HEK293 (cell line): ENCODE measurements around the gene CACNA1C.

Source experiments
- CTCF ChIA-PET: fragments of 350-600 bp; formaldehyde crosslinking; extraction: SDS; loops from one replicate; lab custom pipeline; 2021; ENCODE audit warnings: antibody characterized with exemption; lab: Yijun Ruan, JAX
- POLR2A ChIA-PET: fragments of 300-600 bp; formaldehyde crosslinking; extraction: SDS; loops from one replicate; lab custom pipeline; 2020; ENCODE audit warnings: antibody characterized with exemption, inconsistent platforms; lab: Yijun Ruan, JAX
- H3K27ac ChIP-seq: fragments of 200-500 bp; sonication (Bioruptor generic); 2 replicates; pipeline ENCODE4 v1.5.1; 2014; ENCODE audit warnings: low read depth, low read length, control low read depth, inconsistent platforms; ENCODE audit errors: extremely low read depth
- H3K36me3 ChIP-seq, 2 experiments: fragments of 200-500 bp in 1 of 2; sonication (Bioruptor generic) in 1 of 2; 1 replicate in 1 of 2; 2 replicates in 1 of 2; pipeline ENCODE4 v1.5.1; 2014 to 2017; ENCODE audit warnings: inconsistent platforms in 2 of 2, low read length in 2 of 2; ENCODE audit not compliant: control insufficient read depth in 2 of 2, insufficient read depth in 1 of 2
- H3K4me1 ChIP-seq: fragments of 200-500 bp; sonication (Bioruptor generic); 2 replicates; pipeline ENCODE4 v1.5.1; 2014; ENCODE audit warnings: mild to moderate bottlenecking, low read length, inconsistent platforms; ENCODE audit not compliant: control insufficient read depth, insufficient read depth
- H3K4me3 ChIP-seq: 2 replicates; pipeline ENCODE4 v1.5.1; 2011; ENCODE audit warnings: low read depth, mild to moderate bottlenecking, control low read depth, low read length, moderate library complexity
- H3K9me3 ChIP-seq: fragments of 200-500 bp; sonication (Bioruptor generic); 2 replicates; pipeline ENCODE4 v1.5.1; 2014; ENCODE audit warnings: low read depth, low read length, inconsistent platforms; ENCODE audit not compliant: control insufficient read depth, insufficient read depth
- GLIS1 ChIP-seq: fragments of 450-650 bp; formaldehyde crosslinking; IDR thresholded peaks from 2 replicates; pipeline ENCODE4 v1.5.1; 2016; ENCODE audit warnings: missing biosample characterization, missing genetic modification characterization
- HOXD13 ChIP-seq: sonication (generic); formaldehyde crosslinking; IDR thresholded peaks from 2 replicates; pipeline ENCODE4 v1.8.0; 2022; ENCODE audit warnings: missing genetic modification reagents, borderline replicate concordance
- KLF17 ChIP-seq: fragments of 450-650 bp; formaldehyde crosslinking; IDR thresholded peaks from 2 replicates; pipeline ENCODE4 v1.5.1; 2016; ENCODE audit warnings: missing biosample characterization, missing genetic modification characterization
- KLF8 ChIP-seq: fragments of 450-650 bp; formaldehyde crosslinking; IDR thresholded peaks from 2 replicates; pipeline ENCODE4 v1.5.1; 2016; ENCODE audit warnings: missing biosample characterization, missing genetic modification characterization
- KLF9 ChIP-seq: fragments of 450-650 bp; formaldehyde crosslinking; IDR thresholded peaks from 2 replicates; pipeline ENCODE4 v1.5.1; 2016; ENCODE audit warnings: missing biosample characterization, missing genetic modification characterization, low read depth
- SETDB1 ChIP-seq: IDR thresholded peaks from one replicate; pipeline ENCODE4 v1.6.1; 2017; ENCODE audit warnings: mild to moderate bottlenecking, low read length, moderate library complexity, mixed read lengths; ENCODE audit not compliant: insufficient read length
- SP7 ChIP-seq: fragments of 450-650 bp; formaldehyde crosslinking; IDR thresholded peaks from 2 replicates; pipeline ENCODE4 v1.5.1; 2016; ENCODE audit warnings: missing biosample characterization, missing genetic modification characterization
- ZBTB7A ChIP-seq: fragments of 450-650 bp; formaldehyde crosslinking; IDR thresholded peaks from 2 replicates; pipeline ENCODE4 v1.5.1; 2016; ENCODE audit warnings: low read depth, missing biosample characterization, missing genetic modification characterization
- ZNF157 ChIP-seq: fragments of 450-650 bp; formaldehyde crosslinking; IDR thresholded peaks from 2 replicates; pipeline ENCODE4 v1.5.1; 2016; ENCODE audit warnings: missing biosample characterization, missing genetic modification characterization
- ZNF311 ChIP-seq: fragments of 450-650 bp; formaldehyde crosslinking; IDR thresholded peaks from 2 replicates; pipeline ENCODE4 v1.5.1; 2017; ENCODE audit warnings: missing biosample characterization, missing genetic modification characterization, borderline replicate concordance
- ZNF366 ChIP-seq: fragments of 450-650 bp; formaldehyde crosslinking; conservative IDR thresholded peaks from 2 replicates; pipeline ENCODE4 v1.5.1; 2016; ENCODE audit warnings: missing biosample characterization, missing genetic modification characterization
- ZNF521 ChIP-seq: fragments of 450-650 bp; formaldehyde crosslinking; IDR thresholded peaks from 2 replicates; pipeline ENCODE4 v1.5.1; 2017; ENCODE audit warnings: missing biosample characterization, mild to moderate bottlenecking, missing genetic modification characterization
- ZNF529 ChIP-seq: fragments of 450-650 bp; formaldehyde crosslinking; IDR thresholded peaks from 2 replicates; pipeline ENCODE4 v1.5.1; 2017; ENCODE audit warnings: missing genetic modification characterization, missing biosample characterization; ENCODE audit not compliant: insufficient replicate concordance
- ZNF544 ChIP-seq: fragments of 450-650 bp; formaldehyde crosslinking; IDR thresholded peaks from 2 replicates; pipeline ENCODE4 v1.5.0; 2017; ENCODE audit warnings: missing biosample characterization, missing genetic modification characterization
- ZNF585B ChIP-seq: fragments of 450-650 bp; formaldehyde crosslinking; IDR thresholded peaks from 2 replicates; pipeline ENCODE4 v1.5.1; 2016; ENCODE audit warnings: missing biosample characterization, missing genetic modification characterization
- ZNF660 ChIP-seq: fragments of 450-650 bp; IDR thresholded peaks from 2 replicates; pipeline ENCODE4 v1.5.1; 2018; ENCODE audit warnings: missing biosample characterization, mild to moderate bottlenecking, missing genetic modification characterization
- ZNF670 ChIP-seq: fragments of 450-650 bp; formaldehyde crosslinking; IDR thresholded peaks from 2 replicates; pipeline ENCODE4 v1.5.1; 2016; ENCODE audit warnings: missing biosample characterization, missing genetic modification characterization, low read depth
- ZSCAN30 ChIP-seq: fragments of 450-650 bp; IDR thresholded peaks from 2 replicates; pipeline ENCODE4 v1.5.1; 2018; ENCODE audit warnings: missing biosample characterization, mild to moderate bottlenecking, missing genetic modification characterization, moderate library complexity
- TF ChIP-seq, protein P1 (sequence below): fragments of 450-650 bp; formaldehyde crosslinking; IDR thresholded peaks from 2 replicates; pipeline ENCODE4 v1.5.1; 2016; ENCODE audit warnings: missing biosample characterization, missing genetic modification characterization
- TF ChIP-seq, protein P2 (sequence below): fragments of 450-650 bp; formaldehyde crosslinking; IDR thresholded peaks from 2 replicates; pipeline ENCODE4 v1.5.1; 2016; ENCODE audit warnings: missing biosample characterization, missing genetic modification characterization
- TF ChIP-seq, protein P3 (sequence below): fragments of 450-650 bp; formaldehyde crosslinking; IDR thresholded peaks from 2 replicates; pipeline ENCODE4 v1.5.1; 2016; ENCODE audit warnings: missing biosample characterization, missing genetic modification characterization
- TF ChIP-seq, protein P4 (sequence below): fragments of 450-650 bp; formaldehyde crosslinking; IDR thresholded peaks from 2 replicates; pipeline ENCODE4 v1.5.1; 2016; ENCODE audit warnings: missing biosample characterization, missing genetic modification characterization
- TF ChIP-seq, protein P5 (sequence below): fragments of 450-650 bp; formaldehyde crosslinking; IDR thresholded peaks from 2 replicates; pipeline ENCODE4 v1.5.1; 2016; ENCODE audit warnings: missing biosample characterization, missing genetic modification characterization
- TF ChIP-seq, protein P6 (sequence below): fragments of 450-650 bp; formaldehyde crosslinking; IDR thresholded peaks from 2 replicates; pipeline ENCODE4 v1.5.1; 2016; ENCODE audit warnings: missing biosample characterization, missing genetic modification characterization

The CACNA1C gene

DNA sequence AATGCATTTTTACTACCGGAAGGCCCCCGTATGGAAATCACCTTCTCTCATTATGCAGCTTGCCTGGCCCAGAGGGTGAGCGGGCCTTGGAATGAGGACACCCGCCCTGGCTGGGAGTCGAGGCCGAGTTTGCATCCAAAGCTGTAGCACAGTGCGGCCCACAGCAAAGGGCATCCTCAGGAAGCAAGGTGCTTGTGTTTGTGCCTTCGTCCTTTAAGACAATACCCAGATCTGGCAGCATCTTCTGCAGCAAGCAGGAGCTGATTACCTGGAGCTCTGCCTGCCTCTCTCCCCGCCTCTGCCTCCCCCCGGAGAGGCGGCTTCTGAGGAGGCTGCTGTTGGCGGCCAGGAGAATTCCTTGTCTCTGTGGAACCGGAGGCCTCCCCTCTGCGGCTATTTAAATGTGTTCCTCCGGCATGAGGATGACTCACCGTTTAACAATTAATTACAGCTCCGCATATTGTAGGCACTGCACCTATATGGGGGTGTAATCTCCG is 145.3 kb downstream of the CACNA1C start:
- ChIA-PET CTCF (interaction anchor here (0.7 kb wide), 1 partner anchor 11 kb away, joined by 3 read pairs; no protein-coding TSS in a partner anchor), POLR2A (interaction anchor here (0.6 kb wide), 1 partner anchor 39 kb away, joined by 3 read pairs; no protein-coding TSS in a partner anchor)
- Histone ChIP-seq H3K27ac (no peak overlapping the region), H3K9me3 (no peaks in the 10 kb centered on the region), H3K36me3 (no peaks in the 10 kb centered on the region), H3K4me1 (no peaks in the 10 kb centered on the region), H3K4me3 (no peak overlapping the region)
- TF ChIP-seq KLF9 (tag by site-specific recombination), result 0 out of 2 replicates have a peak, but pooled peaks have one; percentile 19
- TF ChIP-seq ZNF529 (tag by site-specific recombination), result no peak
- TF ChIP-seq, protein P1, sequence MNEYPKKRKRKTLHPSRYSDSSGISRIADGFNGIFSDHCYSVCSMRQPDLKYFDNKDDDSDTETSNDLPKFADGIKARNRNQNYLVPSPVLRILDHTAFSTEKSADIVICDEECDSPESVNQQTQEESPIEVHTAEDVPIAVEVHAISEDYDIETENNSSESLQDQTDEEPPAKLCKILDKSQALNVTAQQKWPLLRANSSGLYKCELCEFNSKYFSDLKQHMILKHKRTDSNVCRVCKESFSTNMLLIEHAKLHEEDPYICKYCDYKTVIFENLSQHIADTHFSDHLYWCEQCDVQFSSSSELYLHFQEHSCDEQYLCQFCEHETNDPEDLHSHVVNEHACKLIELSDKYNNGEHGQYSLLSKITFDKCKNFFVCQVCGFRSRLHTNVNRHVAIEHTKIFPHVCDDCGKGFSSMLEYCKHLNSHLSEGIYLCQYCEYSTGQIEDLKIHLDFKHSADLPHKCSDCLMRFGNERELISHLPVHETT (tag by site-specific recombination), result no peak
- no peak for TF ChIP-seq ZNF670 (tag by site-specific recombination)
- TF ChIP-seq SP7 (tag by site-specific recombination), result peak; percentile 84
- TF ChIP-seq ZNF366 (tag by site-specific recombination), result 0 out of 2 replicates have a peak, but pooled peaks have one; percentile 28
- TF ChIP-seq ZBTB7A (tag by site-specific recombination), result no peak
- TF ChIP-seq, protein P2, sequence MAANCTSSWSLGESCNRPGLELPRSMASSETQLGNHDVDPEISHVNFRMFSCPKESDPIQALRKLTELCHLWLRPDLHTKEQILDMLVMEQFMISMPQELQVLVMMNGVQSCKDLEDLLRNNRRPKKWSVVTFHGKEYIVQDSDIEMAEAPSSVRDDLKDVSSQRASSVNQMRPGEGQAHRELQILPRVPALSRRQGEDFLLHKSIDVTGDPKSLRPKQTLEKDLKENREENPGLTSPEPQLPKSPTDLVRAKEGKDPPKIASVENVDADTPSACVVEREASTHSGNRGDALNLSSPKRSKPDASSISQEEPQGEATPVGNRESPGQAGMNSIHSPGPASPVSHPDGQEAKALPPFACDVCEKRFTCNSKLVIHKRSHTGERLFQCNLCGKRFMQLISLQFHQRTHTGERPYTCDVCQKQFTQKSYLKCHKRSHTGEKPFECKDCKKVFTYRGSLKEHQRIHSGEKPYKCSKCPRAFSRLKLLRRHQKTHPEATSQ, result no peak
- TF ChIP-seq HOXD13 (CRISPR knock-in tag), result no peak
- peak; percentile 98 for TF ChIP-seq ZNF660 (tag by site-specific recombination)
- TF ChIP-seq ZNF521 (tag by site-specific recombination), result no peak
- peak; percentile 42; the same call in 1 of the 2 replicates for TF ChIP-seq GLIS1
- TF ChIP-seq ZNF544 (tag by site-specific recombination), result no peak
- TF ChIP-seq, protein P3, sequence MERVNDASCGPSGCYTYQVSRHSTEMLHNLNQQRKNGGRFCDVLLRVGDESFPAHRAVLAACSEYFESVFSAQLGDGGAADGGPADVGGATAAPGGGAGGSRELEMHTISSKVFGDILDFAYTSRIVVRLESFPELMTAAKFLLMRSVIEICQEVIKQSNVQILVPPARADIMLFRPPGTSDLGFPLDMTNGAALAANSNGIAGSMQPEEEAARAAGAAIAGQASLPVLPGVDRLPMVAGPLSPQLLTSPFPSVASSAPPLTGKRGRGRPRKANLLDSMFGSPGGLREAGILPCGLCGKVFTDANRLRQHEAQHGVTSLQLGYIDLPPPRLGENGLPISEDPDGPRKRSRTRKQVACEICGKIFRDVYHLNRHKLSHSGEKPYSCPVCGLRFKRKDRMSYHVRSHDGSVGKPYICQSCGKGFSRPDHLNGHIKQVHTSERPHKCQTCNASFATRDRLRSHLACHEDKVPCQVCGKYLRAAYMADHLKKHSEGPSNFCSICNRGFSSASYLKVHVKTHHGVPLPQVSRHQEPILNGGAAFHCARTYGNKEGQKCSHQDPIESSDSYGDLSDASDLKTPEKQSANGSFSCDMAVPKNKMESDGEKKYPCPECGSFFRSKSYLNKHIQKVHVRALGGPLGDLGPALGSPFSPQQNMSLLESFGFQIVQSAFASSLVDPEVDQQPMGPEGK, result peak; percentile 21; the same call in 1 of the 2 replicates
- TF ChIP-seq, protein P4, sequence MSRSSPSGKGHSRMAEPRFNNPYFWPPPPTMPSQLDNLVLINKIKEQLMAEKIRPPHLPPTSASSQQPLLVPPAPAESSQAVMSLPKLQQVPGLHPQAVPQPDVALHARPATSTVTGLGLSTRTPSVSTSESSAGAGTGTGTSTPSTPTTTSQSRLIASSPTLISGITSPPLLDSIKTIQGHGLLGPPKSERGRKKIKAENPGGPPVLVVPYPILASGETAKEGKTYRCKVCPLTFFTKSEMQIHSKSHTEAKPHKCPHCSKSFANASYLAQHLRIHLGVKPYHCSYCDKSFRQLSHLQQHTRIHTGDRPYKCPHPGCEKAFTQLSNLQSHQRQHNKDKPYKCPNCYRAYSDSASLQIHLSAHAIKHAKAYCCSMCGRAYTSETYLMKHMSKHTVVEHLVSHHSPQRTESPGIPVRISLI (tag by site-specific recombination), result no peak
- no peak for TF ChIP-seq ZNF157
- no peak for TF ChIP-seq ZNF585B (tag by site-specific recombination)
- TF ChIP-seq KLF17 (tag by site-specific recombination), result no peak
- TF ChIP-seq KLF8 (tag by site-specific recombination), result no peak
- TF ChIP-seq, protein P5, sequence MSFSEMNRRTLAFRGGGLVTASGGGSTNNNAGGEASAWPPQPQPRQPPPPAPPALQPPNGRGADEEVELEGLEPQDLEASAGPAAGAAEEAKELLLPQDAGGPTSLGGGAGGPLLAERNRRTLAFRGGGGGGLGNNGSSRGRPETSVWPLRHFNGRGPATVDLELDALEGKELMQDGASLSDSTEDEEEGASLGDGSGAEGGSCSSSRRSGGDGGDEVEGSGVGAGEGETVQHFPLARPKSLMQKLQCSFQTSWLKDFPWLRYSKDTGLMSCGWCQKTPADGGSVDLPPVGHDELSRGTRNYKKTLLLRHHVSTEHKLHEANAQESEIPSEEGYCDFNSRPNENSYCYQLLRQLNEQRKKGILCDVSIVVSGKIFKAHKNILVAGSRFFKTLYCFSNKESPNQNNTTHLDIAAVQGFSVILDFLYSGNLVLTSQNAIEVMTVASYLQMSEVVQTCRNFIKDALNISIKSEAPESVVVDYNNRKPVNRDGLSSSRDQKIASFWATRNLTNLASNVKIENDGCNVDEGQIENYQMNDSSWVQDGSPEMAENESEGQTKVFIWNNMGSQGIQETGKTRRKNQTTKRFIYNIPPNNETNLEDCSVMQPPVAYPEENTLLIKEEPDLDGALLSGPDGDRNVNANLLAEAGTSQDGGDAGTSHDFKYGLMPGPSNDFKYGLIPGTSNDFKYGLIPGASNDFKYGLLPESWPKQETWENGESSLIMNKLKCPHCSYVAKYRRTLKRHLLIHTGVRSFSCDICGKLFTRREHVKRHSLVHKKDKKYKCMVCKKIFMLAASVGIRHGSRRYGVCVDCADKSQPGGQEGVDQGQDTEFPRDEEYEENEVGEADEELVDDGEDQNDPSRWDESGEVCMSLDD, result no peak
- TF ChIP-seq, protein P6, sequence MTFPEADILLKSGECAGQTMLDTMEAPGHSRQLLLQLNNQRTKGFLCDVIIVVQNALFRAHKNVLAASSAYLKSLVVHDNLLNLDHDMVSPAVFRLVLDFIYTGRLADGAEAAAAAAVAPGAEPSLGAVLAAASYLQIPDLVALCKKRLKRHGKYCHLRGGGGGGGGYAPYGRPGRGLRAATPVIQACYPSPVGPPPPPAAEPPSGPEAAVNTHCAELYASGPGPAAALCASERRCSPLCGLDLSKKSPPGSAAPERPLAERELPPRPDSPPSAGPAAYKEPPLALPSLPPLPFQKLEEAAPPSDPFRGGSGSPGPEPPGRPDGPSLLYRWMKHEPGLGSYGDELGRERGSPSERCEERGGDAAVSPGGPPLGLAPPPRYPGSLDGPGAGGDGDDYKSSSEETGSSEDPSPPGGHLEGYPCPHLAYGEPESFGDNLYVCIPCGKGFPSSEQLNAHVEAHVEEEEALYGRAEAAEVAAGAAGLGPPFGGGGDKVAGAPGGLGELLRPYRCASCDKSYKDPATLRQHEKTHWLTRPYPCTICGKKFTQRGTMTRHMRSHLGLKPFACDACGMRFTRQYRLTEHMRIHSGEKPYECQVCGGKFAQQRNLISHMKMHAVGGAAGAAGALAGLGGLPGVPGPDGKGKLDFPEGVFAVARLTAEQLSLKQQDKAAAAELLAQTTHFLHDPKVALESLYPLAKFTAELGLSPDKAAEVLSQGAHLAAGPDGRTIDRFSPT, result no peak
- TF ChIP-seq SETDB1, result no peak
- TF ChIP-seq ZNF311, result no peak
- TF ChIP-seq ZSCAN30 (tag by site-specific recombination), result no peak
